NB4 (cell line): ENCODE results near the gene YAF2.

ENCODE experiments used
- MAX ChIP-seq: IDR thresholded peaks from 2 replicates; pipeline ENCODE4 v1.6.1; 2011; ENCODE audit warnings: low read depth, low read length
- POLR2A ChIP-seq: IDR thresholded peaks from 2 replicates; pipeline ENCODE4 v1.6.1; 2011; ENCODE audit warnings: mild to moderate bottlenecking; ENCODE audit not compliant: insufficient read length; ENCODE audit errors: extremely low read depth

GRCh38 chr12:42135259-42135814, 102.7 kb downstream of the YAF2 start:
- TF ChIP-seq POLR2A (no peak), MAX (no peak)
